ENCODE measurements around the gene TRIM39.

Gene TRIM39

GRCh38 chr6:30319146-30319835 lies 7.4 kb upstream of the TRIM39 start:
- TF ChIP-seq REST (IDR thresholded peaks at IDR 0.05; ENCODE audit: low read depth) (no peak), EP300 (IDR thresholded peaks at IDR 0.05; ENCODE audit: borderline replicate concordance) (no peak), ZBTB7A (IDR thresholded peaks at IDR 0.05; ENCODE audit: low read depth) (no peak), RAD21 (IDR thresholded peaks at IDR 0.05; ENCODE audit: low read depth) (no peak), MAX (IDR thresholded peaks at IDR 0.05) (no peak), CREB1 (IDR thresholded peaks at IDR 0.05; ENCODE audit: low read depth) (no peak)

GRCh38 chr6:30321692-30322388 lies 4.9 kb upstream of the TRIM39 start:
- no peak for TF ChIP-seq USF1 (IDR thresholded peaks at IDR 0.05)
- TF ChIP-seq MAX (IDR thresholded peaks at IDR 0.05) = no peak
- TF ChIP-seq EGR1 (IDR thresholded peaks at IDR 0.05) = no peak
- no peak for TF ChIP-seq ZBTB7A (IDR thresholded peaks at IDR 0.05; ENCODE audit: low read depth)
- TF ChIP-seq CREB1 (IDR thresholded peaks at IDR 0.05; ENCODE audit: low read depth) = no peak
- no peak for TF ChIP-seq EP300 (IDR thresholded peaks at IDR 0.05; ENCODE audit: borderline replicate concordance)
- no peak for TF ChIP-seq TCF12 (IDR thresholded peaks at IDR 0.05; ENCODE audit: low read depth)
- TF ChIP-seq FOXM1 (IDR thresholded peaks at IDR 0.05; ENCODE audit: borderline replicate concordance, low read depth) = no peak
- TF ChIP-seq REST (IDR thresholded peaks at IDR 0.05; ENCODE audit: low read depth) = no peak
- TF ChIP-seq TAF1 (IDR thresholded peaks at IDR 0.05; ENCODE audit: low read depth) = no peak
- no peak for TF ChIP-seq YY1 (IDR thresholded peaks at IDR 0.05; ENCODE audit: low read depth)
- TF ChIP-seq CEBPB (IDR thresholded peaks at IDR 0.05) = no peak
- TF ChIP-seq RAD21 (IDR thresholded peaks at IDR 0.05; ENCODE audit: low read depth) = no peak
- no peak for TF ChIP-seq NFIC (IDR thresholded peaks at IDR 0.05)
- TF ChIP-seq TEAD4 (IDR thresholded peaks at IDR 0.05) = no peak

- TF ChIP-seq RAD21 (IDR thresholded peaks at IDR 0.05; ENCODE audit: low read depth) (no peak), MAX (IDR thresholded peaks at IDR 0.05) (no peak), YY1 (IDR thresholded peaks at IDR 0.05; ENCODE audit: low read depth) (no peak), TAF1 (IDR thresholded peaks at IDR 0.05; ENCODE audit: low read depth) (no peak), EP300 (IDR thresholded peaks at IDR 0.05; ENCODE audit: borderline replicate concordance) (no peak), USF1 (IDR thresholded peaks at IDR 0.05) (no peak), FOXM1 (IDR thresholded peaks at IDR 0.05; ENCODE audit: borderline replicate concordance, low read depth) (no peak), TEAD4 (IDR thresholded peaks at IDR 0.05) (no peak), CEBPB (IDR thresholded peaks at IDR 0.05) (no peak), NFIC (IDR thresholded peaks at IDR 0.05) (no peak), EGR1 (IDR thresholded peaks at IDR 0.05) (no peak), ZBTB7A (IDR thresholded peaks at IDR 0.05; ENCODE audit: low read depth) (no peak), TCF12 (IDR thresholded peaks at IDR 0.05; ENCODE audit: low read depth) (no peak), REST (IDR thresholded peaks at IDR 0.05; ENCODE audit: low read depth) (no peak), CREB1 (IDR thresholded peaks at IDR 0.05; ENCODE audit: low read depth) (no peak)
Observed at GRCh38 chr6:30322527-30323501, 3.9 kb upstream of the TRIM39 start.
